ENCODE results near the gene SLC8A1.

DNA sequence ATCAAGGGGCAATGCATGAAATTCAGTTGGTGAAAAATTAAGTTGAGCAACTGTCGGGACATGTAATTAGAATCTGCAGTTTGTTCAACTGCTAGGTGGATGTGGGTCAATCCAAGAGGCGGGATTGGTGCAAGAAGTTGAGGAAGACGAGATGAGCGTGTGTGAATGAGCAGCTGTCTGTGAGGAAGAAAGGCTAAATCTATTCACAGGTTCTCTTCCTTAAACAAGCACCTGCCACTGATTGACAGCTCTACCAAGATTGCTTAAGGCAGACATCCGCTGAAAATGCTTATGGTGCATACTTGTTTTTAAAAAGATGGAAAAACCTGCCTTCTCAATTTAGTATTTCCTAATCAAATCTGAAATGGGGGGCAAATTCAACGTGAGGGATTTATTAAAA is 349.4 kb downstream of the SLC8A1 start:
- TF ChIP-seq, protein P1, sequence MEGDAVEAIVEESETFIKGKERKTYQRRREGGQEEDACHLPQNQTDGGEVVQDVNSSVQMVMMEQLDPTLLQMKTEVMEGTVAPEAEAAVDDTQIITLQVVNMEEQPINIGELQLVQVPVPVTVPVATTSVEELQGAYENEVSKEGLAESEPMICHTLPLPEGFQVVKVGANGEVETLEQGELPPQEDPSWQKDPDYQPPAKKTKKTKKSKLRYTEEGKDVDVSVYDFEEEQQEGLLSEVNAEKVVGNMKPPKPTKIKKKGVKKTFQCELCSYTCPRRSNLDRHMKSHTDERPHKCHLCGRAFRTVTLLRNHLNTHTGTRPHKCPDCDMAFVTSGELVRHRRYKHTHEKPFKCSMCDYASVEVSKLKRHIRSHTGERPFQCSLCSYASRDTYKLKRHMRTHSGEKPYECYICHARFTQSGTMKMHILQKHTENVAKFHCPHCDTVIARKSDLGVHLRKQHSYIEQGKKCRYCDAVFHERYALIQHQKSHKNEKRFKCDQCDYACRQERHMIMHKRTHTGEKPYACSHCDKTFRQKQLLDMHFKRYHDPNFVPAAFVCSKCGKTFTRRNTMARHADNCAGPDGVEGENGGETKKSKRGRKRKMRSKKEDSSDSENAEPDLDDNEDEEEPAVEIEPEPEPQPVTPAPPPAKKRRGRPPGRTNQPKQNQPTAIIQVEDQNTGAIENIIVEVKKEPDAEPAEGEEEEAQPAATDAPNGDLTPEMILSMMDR (IDR thresholded peaks at IDR 0.05) = no peak
- no peak for TF ChIP-seq POLR2A (IDR thresholded peaks at IDR 0.05)
- no peak for TF ChIP-seq POLR2AphosphoS5 (IDR thresholded peaks at IDR 0.05)

All from breast epithelium (tissue), 3 donors.